HL-60/S4 treated with retinoic acid at 250 ng/mL for 4 days and 3 days (cell line): ENCODE data around the gene PCNT.
"Not testable (repeated sequence)": the region's sequence is repeated elsewhere in the genome, so short reads cannot be mapped to it uniquely, and the experiment has no call there.

Source experiments
- in situ Hi-C: fragments of 300-500 bp; cut with MboI; formaldehyde crosslinking; loops from 2 replicates; pipeline ENCODE4 v1.7.0; 2022; ENCODE audit warnings: low sequenced_read_pairs

Gene PCNT

GRCh38 chr21:46441331-46441730 lies 117.4 kb downstream of the PCNT start:
- in situ Hi-C loops: no loop called here

DNA sequence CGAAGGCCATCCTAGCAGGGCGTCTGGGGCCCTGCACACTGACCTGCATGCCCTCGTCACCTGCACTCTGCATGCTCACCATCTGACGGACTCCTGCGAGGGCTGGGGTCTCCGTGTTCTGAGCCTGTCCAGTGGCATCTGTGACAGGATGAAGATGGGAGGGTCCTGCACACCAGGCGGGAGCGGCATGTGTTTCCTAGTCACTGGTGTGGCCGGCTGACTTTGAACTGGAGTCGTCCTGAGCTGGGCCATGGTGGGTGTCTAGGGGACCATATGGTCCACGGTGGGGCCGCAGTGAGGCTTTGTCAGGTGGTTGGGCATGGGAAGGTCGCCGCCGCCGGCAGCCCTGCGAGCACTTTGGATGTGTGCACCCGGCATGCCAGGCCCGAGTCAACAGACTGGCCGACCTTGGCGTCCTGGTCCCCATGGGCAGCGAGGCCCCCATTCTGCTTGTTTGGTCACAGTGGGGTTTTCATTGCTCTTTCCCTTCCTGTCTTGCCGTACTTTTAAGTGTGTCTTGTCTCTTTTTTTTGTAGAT lies 118.1 kb downstream of the PCNT start:
- in situ Hi-C loops: no loop called here

DNA sequence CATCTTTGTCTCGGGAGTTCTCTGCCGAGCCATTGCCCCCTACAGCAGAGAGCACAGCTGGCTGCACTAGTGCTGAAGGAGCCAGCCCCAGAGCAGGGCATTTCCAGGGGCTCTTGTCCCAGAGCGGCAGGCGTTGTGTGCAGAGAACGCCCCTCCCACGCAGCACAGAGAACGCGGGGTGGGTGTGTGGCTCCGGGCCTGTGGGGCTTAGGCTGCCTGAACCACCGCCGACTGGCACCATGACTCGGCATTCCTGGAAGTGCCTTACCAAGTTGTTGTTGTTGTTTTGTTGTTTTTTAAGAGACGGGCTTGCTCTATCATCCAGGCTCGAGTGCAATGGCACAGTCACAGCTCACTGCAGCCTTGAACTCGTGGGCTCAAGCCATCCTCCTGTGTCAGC lies 119.0 kb downstream of the PCNT start:
- in situ Hi-C loops: no loop called here

- in situ Hi-C loops: no loop called here
These were observed 120.0 kb downstream of the PCNT start for GRCh38 chr21:46443910-46444309.

DNA sequence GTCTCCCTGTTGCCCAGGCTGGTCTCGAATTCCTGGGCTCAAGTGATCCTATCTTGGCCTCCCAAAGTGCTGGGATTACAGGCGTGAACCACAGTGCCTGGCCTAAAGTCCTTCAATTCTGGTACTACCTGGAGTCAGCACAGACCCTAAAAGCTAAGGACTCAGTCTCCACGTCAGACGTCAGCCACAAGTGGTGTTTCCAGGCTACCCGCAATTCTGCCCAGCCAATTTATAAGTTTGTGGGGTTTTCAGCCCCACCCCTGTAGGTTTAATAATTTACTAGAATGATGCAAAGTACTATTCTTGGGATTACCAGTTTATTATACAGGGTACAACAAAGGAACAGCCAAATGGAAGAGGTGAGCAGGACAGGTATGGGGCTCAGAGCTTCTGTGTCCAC lies 124.2 kb downstream of the PCNT start:
- in situ Hi-C loops: no loop called here

GRCh38 chr21:46448855-46449254 lies 124.9 kb downstream of the PCNT start:
- in situ Hi-C loops: not testable (repeated sequence)

- in situ Hi-C loops: no loop called here
These were observed 128.8 kb downstream of the PCNT start for GRCh38 chr21:46452710-46453109.

GRCh38 chr21:46454142-46454541 lies 130.2 kb downstream of the PCNT start:
- in situ Hi-C loops: no loop called here

DNA sequence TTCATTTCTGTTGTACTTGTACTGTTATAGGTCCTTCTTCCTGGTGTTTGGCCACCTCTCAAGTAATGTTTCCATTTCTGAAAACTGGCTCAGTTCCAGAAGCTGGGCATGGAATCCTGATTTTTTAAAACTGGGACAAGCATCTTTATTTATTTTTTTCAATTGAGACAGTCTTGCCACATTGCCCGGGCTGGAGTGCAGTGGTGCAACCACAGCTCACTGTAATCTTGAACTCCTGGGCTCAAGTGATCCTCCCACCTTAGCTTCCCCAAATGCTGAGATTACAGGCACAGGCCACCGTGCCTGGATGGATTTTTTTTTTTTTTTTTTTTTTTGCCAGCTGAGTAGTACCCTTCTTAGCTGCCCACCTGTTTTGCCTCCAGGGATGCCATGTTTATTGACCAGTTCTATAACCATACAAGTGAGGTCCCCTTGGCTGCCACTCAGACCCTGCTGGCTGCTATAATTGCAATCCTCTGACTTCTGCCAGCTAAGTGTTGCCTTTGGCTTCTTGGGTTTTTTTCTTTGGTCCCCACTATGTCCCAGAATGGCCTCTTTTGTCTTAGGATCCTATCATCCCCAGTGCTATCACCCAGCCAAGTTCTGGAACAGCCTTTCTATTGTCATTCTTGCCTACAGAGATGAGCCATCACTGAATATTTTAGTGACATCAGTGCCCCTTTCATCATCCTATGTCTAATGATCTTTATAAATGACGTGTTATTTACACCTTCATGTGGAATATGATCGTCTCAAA lies 130.9 kb downstream of the PCNT start:
- in situ Hi-C loops: no loop called here

DNA sequence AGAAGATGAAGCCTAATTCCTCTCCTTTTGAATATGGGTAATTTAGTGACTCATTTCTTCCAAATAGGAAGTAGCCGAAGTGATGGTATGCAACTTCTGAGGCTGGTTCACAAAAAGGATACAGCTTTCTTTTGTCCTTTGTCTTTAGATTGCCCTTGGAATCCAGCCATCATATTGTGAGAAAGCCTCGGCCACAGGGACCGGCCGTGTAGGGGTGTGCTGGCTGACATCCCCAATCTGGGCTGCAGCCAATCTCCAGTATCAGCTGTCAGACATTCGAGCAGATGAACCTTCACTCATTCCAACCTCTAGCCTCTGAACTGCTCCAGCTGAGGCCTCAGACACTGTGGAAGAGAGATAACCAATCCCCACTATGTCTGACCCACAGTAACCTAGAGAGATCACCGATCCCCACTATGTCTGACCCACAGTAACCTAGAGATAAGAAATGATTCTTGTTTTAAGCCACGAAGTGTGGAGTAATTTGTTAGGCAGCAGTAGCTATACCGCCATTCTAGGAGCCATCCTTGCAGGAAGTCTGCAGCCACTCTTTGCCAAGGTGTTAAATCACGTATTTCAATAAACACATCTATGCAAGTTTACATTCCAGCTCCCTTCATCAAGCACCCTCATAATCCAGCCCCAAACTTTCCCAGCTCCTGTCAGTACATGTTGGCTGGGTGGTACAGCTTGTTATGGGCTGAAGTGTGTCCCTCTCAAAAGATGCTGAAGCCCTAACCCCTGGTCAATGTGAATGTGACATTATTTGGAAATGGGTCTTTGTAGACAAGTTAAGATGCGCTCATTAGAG lies 131.8 kb downstream of the PCNT start:
- in situ Hi-C loops: no loop called here

DNA sequence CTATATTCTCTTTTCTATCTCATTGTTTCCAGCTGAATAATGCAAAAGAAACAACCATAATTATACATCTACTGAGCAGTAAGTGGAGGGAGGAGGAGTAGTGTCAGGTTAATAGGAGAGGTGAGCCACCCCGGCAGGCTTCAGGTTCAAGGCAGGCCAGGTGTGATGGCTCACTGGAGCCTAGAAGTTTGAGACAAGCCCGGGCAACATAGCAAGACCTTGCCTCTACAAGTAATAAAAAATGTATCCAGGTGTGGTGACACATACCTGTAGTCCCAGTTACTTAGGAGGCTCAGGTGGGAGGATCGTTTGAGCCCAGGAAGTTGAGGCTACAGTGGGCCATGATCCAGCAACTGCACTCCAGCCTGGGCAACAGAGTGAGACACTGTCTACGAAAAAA lies 132.8 kb downstream of the PCNT start:
- in situ Hi-C loops: no loop called here

DNA sequence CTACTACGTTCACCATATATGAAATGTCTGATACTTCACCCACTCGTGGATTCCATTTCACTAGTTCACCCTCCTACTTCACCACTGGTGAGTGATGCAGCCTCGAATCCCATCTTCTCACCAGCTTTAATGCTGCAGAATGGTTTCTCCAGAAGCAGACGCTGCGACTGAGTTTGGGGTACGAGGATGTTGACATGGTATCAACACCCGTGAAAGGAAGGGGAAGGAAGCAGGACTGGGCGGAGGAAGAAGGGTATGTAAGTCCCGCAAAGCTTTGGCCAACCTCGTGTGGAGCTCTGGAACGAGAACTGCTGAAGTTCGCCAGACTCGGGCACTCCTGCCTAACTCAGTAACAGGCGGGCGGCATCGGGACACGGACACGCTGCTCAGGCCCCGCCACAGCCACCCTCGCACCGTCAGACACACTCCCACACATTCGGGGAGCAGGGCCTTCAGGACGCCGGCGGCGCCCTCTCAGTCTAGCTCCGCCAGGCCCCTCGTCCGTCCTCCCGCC lies 133.9 kb downstream of the PCNT start:
- in situ Hi-C loops: no loop called here

DNA sequence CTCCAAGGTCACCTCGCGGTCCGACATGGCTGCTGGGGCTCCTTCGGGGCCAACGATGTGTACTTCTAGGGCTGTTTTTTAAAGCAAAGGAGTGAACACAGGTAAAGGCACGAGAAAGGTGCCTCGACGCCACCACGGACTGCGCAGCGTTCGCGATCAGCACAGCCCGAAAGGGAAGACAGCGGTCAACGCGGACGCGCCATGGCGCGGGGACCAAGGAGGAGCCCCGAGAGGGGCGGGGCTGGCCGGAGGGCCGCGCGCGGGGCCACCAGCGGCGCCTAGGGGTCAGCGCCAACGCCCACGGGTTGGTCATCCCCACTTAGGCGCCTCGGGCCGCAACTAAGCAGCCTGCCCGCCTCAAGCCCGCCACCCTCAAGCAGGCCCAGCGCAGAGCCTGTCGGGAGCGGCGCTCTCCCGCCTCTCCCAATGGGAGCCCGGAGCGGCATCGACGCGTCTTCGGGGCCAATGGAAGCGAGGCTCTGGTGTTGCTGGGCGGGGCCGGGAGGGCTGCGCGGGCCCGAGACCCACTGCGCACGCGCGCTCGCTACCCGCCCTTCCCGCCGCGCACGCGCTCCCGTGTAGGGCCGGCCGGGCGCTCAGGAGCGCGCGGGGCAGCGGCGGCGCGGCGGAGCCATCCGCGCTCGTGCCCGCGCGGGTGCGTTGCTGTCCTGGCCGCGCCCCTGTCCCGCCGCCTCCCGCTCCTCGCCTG lies 134.5 kb downstream of the PCNT start, which contains the start of gene DIP2A:
TSS of gene DIP2A (plus strand) at position 577 of the 709 bp plus-strand sequence. CDS start 241 bp downstream, outside the sequence.
- in situ Hi-C loops: no loop called here

GRCh38 chr21:46459024-46459355 lies 135.0 kb downstream of the PCNT start:
- in situ Hi-C loops: no loop called here

- in situ Hi-C loops: no loop called here
These were observed 135.6 kb downstream of the PCNT start for GRCh38 chr21:46459356-46460112.

GRCh38 chr21:46461909-46462308 lies 138.0 kb downstream of the PCNT start:
- in situ Hi-C loops: no loop called here

GRCh38 chr21:46465153-46465552 lies 141.2 kb downstream of the PCNT start:
- in situ Hi-C loops: not testable (repeated sequence)

DNA sequence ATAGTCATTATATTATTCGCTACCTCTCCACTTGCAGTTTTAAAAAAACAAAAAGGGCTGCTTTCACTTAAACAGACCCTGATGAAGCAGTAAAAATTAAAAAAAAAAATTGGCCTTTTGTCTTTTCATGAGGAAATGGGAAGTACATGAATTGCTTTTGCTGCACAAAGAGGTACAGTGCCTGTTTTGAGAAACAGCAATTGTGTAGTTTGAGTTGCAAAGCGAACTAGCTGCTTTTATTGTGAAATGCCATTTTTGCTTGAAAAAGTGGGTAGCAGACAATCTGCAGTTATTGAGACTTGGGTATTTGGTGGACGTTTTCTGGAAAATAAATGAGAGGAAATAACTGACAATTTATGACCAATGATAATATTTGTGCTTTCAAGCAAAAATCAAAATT lies 141.7 kb downstream of the PCNT start:
- in situ Hi-C loops: no loop called here

DNA sequence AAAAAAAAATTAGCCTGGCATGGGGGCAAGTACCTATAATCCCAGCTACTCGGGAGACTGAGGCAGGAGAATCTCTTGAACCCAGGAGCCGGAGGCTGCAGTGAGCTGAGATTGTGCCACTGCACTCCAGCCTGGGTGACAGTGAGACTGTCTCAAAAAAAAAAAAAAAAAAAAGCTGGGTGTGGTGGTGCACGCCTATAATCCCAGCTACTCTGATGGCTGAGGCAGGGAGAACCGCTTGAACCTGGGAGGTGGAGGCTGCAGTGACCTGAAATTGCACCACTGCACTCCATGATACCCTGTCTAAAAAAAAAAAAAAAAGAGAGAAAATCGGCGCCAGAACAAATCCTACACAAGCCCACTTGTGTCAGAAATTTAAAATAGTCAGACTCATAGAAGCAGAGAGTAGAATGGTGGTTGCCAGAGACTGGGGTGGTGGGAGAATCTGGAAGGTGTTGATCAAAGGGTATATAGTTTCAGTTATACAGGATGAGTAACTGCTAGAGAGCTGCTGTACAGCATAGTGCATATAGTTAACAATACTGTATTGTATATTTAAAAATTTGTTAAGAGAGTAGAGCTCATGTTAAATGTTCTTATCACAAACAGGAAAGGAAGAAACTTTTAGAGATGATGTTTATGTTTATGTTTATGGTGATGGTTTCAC lies 144.3 kb downstream of the PCNT start:
- in situ Hi-C loops: no loop called here

GRCh38 chr21:46469275-46469674 lies 145.3 kb downstream of the PCNT start:
- in situ Hi-C loops: no loop called here
